HS-5 (cell line): ENCODE data around the gene GARIN5B.
A peak's percentile ranks its signal among the peaks of the same experiment; 100 is the strongest.
"Not testable (repeated sequence)": the region's sequence is repeated elsewhere in the genome, so short reads cannot be mapped to it uniquely, and the experiment has no call there.

ENCODE experiments used
- DNase-seq: peaks from one replicate; pipeline ENCODE4 v3.0.0-alpha.2; 2012; ENCODE audit warnings: low read depth

Gene GARIN5B

GRCh38 chr19:55362990-55363716, at the start of gene GARIN5B:
Gene GARIN5B (minus strand): TSS chr19:55363260. CDS start chr19:55363066, 194 bp downstream.
- no peak for DNase-seq

- no peak for DNase-seq
Measured at GRCh38 chr19:55410168-55410567, 47.1 kb upstream of the GARIN5B start.

GRCh38 chr19:55409179-55409578, 46.1 kb upstream of the GARIN5B start:
- DNase-seq, result not testable (repeated sequence)

- DNase-seq, result no peak
Measured at GRCh38 chr19:55408533-55408872, 45.4 kb upstream of the GARIN5B start.

- peak; percentile 97 for DNase-seq
Measured at GRCh38 chr19:55407800-55408532, 44.9 kb upstream of the GARIN5B start.

- not testable (repeated sequence) for DNase-seq
Measured at GRCh38 chr19:55407550-55407799, 44.4 kb upstream of the GARIN5B start, which contains the start of gene UBE2S. Gene UBE2S (minus strand): TSS chr19:55407788. CDS start chr19:55407589, 199 bp downstream.

- no peak for DNase-seq
Measured at GRCh38 chr19:55406826-55407549, 43.9 kb upstream of the GARIN5B start.

- DNase-seq, result no peak
Measured at GRCh38 chr19:55406091-55406825, 43.2 kb upstream of the GARIN5B start.

- DNase-seq, result no peak
Measured at GRCh38 chr19:55405638-55406037, 42.6 kb upstream of the GARIN5B start.

- DNase-seq, result no peak
Measured at GRCh38 chr19:55402509-55402908, 39.4 kb upstream of the GARIN5B start.

GRCh38 chr19:55401390-55401789, 38.3 kb upstream of the GARIN5B start:
- not testable (repeated sequence) for DNase-seq

GRCh38 chr19:55400281-55401087, 37.4 kb upstream of the GARIN5B start:
- DNase-seq, result no peak

- DNase-seq, result no peak
Measured at GRCh38 chr19:55398200-55398925, 35.3 kb upstream of the GARIN5B start.

- DNase-seq, result no peak
Measured at GRCh38 chr19:55392820-55393761, 30.0 kb upstream of the GARIN5B start.

GRCh38 chr19:55391702-55392615, 28.9 kb upstream of the GARIN5B start:
- no peak for DNase-seq

GRCh38 chr19:55391191-55391670, 28.2 kb upstream of the GARIN5B start:
- DNase-seq, result no peak

GRCh38 chr19:55390461-55390880, 27.4 kb upstream of the GARIN5B start:
- no peak for DNase-seq
